Muscle layer of colon (tissue), 2 donors: ENCODE data around the gene UBL3.

Experiments used
- H3K27ac ChIP-seq: one replicate; pipeline ENCODE4 v1.7.0; 2013; ENCODE audit warnings: low read depth, mild to moderate bottlenecking, low read length, moderate library complexity
- H3K27me3 ChIP-seq, 2 donors: one replicate each; pipeline ENCODE4 v1.7.0; 2013; ENCODE audit warnings: low read length in 2 of 2, mild to moderate bottlenecking in 2 of 2; ENCODE audit not compliant: insufficient read depth in 2 of 2, control insufficient read depth in 1 of 2
- H3K36me3 ChIP-seq: one replicate; pipeline ENCODE4 v1.7.0; 2013; ENCODE audit warnings: mild to moderate bottlenecking, low read length; ENCODE audit not compliant: insufficient read depth
- H3K4me1 ChIP-seq: one replicate; pipeline ENCODE4 v1.7.0; 2013; ENCODE audit warnings: mild to moderate bottlenecking, low read length; ENCODE audit not compliant: insufficient read depth
- H3K4me3 ChIP-seq, 2 donors: one replicate each; pipeline ENCODE4 v1.7.0; 2013; ENCODE audit warnings: low read length in 2 of 2, low read depth in 1 of 2, mild to moderate bottlenecking in 1 of 2, moderate library complexity in 1 of 2
- H3K9ac ChIP-seq: one replicate; pipeline ENCODE4 v1.7.0; 2013; ENCODE audit warnings: low read length
- H3K9me3 ChIP-seq: one replicate; pipeline ENCODE4 v1.7.0; 2013; ENCODE audit warnings: mild to moderate bottlenecking, low read length
- donor health status: abdominal sarcoma.
- donor health status: Adenocarcinoma of cecum.

UBL3 gene, protein sequence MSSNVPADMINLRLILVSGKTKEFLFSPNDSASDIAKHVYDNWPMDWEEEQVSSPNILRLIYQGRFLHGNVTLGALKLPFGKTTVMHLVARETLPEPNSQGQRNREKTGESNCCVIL

DNA sequence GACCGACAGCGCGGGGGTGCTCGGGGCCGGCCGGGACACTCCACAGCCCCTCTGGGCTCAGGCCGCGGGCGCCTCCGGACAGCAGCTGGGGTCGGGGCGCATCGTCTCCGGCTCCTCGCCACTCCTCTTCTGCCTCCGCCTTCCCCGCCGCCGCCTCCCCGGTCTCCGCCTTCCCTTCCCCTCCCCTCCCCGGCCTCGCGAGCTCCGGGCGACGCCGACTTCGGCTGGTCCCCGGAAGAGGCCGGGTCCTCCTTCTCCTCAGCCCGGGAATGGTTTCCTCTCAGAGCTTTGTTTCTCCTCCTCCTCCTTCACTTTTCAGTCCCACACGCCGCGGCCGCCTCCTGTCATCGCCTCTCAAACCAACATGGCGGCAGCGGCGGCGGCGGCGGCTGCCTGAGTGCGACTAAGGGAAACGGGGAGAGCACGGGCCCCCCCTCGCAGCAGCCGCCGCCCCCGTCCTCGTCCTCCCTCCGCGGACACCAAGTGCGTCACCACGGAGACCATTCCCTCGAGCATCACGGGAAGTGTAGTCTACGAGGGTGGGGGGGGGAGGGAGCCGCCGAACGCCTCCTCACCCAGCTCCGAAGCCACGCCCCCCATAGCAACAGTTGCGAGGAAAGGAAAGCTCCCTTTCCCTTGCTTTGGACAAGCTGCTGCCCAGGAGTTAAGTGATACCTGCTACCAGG, at the start of gene UBL3:
TSS of gene UBL3 (minus strand) at position 405 of the 686 bp plus-strand sequence. CDS start 1,079 bp downstream, outside the sequence.
- peak within 1 kb of the TSS; percentile 96 for H3K27ac ChIP-seq
- H3K36me3 ChIP-seq, result no peaks in the 10 kb centered on the region
- peak within 1 kb of the TSS; percentile 97 for H3K9ac ChIP-seq
- H3K4me3 ChIP-seq, result peak within 1 kb of the TSS; percentile 89 to 97
- no peaks in the 10 kb centered on the region for H3K27me3 ChIP-seq
- no peaks in the 10 kb centered on the region for H3K9me3 ChIP-seq
- peaks cover 17% of the 10 kb centered on the region for H3K4me1 ChIP-seq

DNA sequence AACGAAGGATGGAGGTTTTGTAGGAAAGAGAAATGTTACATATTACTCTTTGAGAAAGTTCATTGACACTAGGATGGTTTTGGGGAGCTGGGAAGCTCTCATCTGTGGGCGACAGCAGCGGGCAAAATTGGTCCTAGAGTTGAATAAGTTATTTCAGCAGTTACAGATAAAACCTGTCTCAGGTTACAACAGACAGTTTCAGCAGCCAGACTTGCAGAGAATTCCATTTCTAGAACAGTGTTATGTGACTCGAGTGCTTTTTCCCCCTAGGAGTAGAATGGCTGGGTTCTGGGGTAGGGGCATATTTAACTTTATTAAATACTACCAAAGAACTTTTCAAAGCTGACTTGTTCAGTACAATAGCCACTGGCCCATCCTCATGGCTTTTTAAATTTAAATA, 46.7 kb upstream of the UBL3 start:
- Histone ChIP-seq H3K36me3 (no peaks in the 10 kb centered on the region), H3K27me3 (no peaks in the 10 kb centered on the region)

DNA sequence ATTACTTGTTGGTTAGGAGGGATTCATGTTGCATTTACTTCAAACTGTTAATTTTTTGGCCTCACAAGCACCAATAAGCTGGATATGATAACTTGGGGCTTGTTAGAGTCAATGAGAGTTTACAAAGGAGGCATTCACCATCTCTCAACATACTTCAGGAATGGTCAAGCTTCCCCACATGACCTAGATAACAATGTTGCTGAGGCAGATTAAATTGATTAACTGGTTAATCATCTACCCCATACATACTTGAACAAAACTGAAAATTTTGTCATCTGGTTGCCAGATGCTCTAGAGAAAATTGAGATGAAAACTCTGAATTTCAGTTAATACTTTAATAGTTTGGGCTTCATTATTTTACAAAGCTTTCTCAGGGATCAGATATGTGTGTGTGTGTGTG, 43.0 kb upstream of the UBL3 start:
- H3K9ac ChIP-seq, result no peak overlapping the region
- H3K4me1 ChIP-seq, result no peaks in the 10 kb centered on the region
- no peaks in the 10 kb centered on the region for H3K9me3 ChIP-seq
- no peaks in the 10 kb centered on the region for H3K27me3 ChIP-seq
- no peaks in the 10 kb centered on the region for H3K36me3 ChIP-seq
- H3K27ac ChIP-seq, result no peak overlapping the region
- H3K4me3 ChIP-seq, result no peak overlapping the region

More for the DNA sequence above, 46.7 kb upstream of the UBL3 start:
- Histone ChIP-seq H3K4me3 (no peak overlapping the region), H3K27ac (no peak overlapping the region), H3K9ac (no peak overlapping the region), H3K4me1 (no peaks in the 10 kb centered on the region), H3K9me3 (no peaks in the 10 kb centered on the region)

DNA sequence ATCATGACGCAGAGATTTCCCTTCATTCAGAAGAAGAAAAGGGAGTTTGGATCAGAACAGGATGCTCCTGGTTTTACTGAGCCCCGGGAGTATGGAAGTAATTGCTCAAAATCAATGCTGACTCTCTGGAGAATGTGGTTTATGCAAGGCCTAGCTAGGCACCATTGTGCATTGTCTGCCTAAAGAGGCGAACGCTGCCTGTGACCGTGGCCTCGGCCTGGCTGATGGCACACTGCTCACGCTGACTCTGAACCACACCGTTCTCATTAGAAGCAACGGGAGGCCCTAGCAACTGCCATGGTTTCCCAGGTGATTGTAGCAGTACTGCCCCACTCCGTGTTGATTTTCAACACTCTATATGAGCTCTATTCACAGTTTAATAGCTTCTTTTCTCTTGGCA, 41.7 kb upstream of the UBL3 start:
- Histone ChIP-seq H3K36me3 (no peaks in the 10 kb centered on the region), H3K4me3 (no peak overlapping the region), H3K4me1 (no peaks in the 10 kb centered on the region), H3K9me3 (no peaks in the 10 kb centered on the region), H3K27ac (no peak overlapping the region), H3K27me3 (no peaks in the 10 kb centered on the region), H3K9ac (no peak overlapping the region)

DNA sequence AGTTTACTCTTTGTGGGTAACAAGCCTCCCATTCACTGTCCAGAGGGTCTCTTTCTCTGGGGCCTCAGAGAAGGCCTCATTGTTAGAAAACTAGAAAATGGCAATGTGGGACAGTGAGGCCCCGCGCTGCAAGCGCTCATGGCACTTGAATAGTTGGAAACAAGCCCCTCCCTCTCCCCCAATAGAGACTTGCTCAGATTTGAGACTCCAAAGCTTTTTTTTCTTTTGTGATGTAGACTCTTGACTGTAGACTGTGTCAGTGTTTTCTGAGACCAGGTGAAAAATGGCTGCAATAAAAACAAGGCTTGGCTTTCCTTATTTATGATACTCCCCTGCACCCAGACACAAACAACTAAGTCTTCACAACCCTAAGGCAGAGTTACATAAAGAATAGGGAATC, 38.7 kb upstream of the UBL3 start:
- Histone ChIP-seq H3K4me1 (no peaks in the 10 kb centered on the region), H3K27me3 (no peaks in the 10 kb centered on the region), H3K9ac (no peak overlapping the region), H3K36me3 (no peaks in the 10 kb centered on the region), H3K9me3 (no peaks in the 10 kb centered on the region), H3K4me3 (no peak overlapping the region), H3K27ac (no peak overlapping the region)

DNA sequence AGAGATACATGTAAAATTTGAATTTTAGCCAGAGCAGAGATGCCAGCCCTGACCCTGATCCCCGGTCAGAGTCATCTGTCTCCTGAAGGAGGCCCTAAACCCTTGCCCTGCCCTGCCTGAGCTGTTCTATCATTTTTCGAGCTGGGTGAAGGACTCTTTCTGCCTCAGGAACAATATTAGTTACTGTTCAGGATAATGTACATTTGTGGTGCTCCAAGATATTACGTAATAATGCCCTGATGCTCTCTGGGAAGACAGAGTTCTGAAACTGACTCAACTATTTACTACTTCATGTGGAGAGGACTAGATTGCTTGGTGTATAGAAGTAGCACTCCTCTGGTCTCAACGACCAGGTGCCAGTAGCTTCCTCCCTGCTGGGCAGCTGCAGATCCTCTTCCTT, 37.9 kb upstream of the UBL3 start:
- Histone ChIP-seq H3K36me3 (no peaks in the 10 kb centered on the region), H3K9me3 (no peaks in the 10 kb centered on the region), H3K27me3 (no peaks in the 10 kb centered on the region), H3K27ac (no peak overlapping the region), H3K9ac (no peak overlapping the region), H3K4me3 (no peak overlapping the region), H3K4me1 (no peaks in the 10 kb centered on the region)

DNA sequence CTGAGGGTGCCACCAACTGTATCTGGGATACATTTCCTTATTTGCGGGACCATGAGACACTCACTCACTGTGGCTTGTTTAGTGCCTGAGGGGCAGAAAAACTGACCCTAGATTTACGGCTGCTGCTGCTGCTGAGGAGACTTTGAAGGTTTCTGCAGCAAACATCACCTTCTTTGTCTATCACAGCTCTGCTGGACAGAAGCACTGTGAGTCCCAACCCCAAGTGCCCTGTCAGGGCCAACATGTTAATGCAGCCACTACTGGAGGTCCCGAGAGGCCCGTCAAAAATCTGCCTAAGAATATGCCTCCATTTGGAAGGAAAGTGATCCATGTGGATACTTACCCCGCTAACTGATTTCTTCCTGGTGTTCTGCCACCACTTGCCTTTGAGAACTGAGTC, 37.3 kb upstream of the UBL3 start:
- Histone ChIP-seq H3K27ac (no peak overlapping the region), H3K9ac (no peak overlapping the region), H3K27me3 (no peaks in the 10 kb centered on the region), H3K4me1 (no peaks in the 10 kb centered on the region), H3K9me3 (no peaks in the 10 kb centered on the region), H3K36me3 (no peaks in the 10 kb centered on the region), H3K4me3 (no peak overlapping the region)

DNA sequence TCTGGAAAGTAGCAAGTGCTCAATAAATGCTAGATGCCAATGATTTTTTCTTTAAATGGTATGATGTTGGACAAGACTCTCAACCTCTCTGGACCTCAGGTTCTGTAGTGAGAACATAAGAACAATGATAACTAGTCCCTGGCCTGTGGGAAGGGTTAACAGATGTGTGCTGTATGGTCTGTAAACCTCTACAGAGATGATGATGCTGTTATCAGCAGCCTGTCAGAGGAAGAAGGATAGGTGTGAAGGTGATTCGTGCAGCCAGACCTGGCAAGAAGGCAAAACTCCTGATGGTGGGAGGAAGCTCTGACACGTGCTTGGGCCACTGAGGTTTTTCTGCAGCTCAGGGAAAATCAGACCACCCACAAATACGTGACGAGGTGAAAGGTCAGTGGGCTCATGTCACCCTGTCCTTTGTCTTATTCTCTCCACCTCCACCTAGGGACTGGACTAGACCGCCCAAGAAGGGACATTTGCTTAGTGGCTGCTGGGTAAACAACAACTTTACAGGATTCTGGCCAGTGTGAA, 36.7 kb upstream of the UBL3 start:
- Histone ChIP-seq H3K36me3 (no peaks in the 10 kb centered on the region), H3K27ac (no peak overlapping the region), H3K9me3 (no peaks in the 10 kb centered on the region), H3K9ac (no peak overlapping the region), H3K27me3 (no peaks in the 10 kb centered on the region), H3K4me3 (no peak overlapping the region), H3K4me1 (no peaks in the 10 kb centered on the region)

DNA sequence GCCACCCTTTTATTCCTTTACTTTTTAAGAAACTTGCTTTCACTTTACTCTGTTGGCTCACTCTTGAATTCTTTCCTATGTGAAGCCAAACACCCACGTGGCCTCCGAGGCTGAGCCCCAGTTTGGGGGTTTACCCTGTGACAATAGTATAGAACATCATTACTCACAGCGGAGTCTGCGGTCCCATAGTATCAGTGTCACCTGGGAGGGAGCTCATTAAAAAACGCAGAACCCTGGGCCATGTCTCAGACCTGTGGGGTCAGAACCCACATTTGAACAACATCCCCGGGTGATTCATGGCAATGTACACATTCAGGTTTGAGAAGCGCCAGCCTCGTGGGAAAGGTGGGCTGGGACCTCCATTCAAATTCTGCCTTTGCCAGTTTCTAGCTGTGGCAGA, 36.0 kb upstream of the UBL3 start:
- H3K9ac ChIP-seq, result no peak overlapping the region
- no peaks in the 10 kb centered on the region for H3K27me3 ChIP-seq
- H3K4me1 ChIP-seq, result no peaks in the 10 kb centered on the region
- no peak overlapping the region for H3K27ac ChIP-seq
- no peak overlapping the region for H3K4me3 ChIP-seq
- H3K36me3 ChIP-seq, result no peaks in the 10 kb centered on the region
- no peaks in the 10 kb centered on the region for H3K9me3 ChIP-seq

DNA sequence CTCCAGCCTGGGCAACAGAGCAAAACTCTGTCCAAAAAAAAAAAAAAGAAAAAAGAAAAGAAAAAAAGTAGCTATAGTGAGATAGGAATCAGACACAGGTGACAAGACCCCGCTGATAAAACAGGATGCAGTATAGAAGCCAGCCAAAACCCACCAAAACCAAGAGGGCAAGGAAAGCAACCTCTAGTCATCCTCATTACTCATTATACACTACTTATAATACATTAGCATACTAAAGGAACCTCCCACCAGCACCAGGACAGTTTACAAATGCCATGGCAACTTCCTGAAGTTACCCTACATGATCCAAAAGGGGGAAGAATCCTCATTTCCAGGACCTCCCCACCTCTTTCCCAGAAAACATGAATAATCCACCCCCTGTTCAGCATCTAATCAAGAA, 35.6 kb upstream of the UBL3 start:
- Histone ChIP-seq H3K27ac (no peak overlapping the region), H3K4me3 (no peak overlapping the region), H3K9ac (no peak overlapping the region), H3K9me3 (no peaks in the 10 kb centered on the region), H3K36me3 (no peaks in the 10 kb centered on the region), H3K27me3 (no peaks in the 10 kb centered on the region), H3K4me1 (no peaks in the 10 kb centered on the region)

DNA sequence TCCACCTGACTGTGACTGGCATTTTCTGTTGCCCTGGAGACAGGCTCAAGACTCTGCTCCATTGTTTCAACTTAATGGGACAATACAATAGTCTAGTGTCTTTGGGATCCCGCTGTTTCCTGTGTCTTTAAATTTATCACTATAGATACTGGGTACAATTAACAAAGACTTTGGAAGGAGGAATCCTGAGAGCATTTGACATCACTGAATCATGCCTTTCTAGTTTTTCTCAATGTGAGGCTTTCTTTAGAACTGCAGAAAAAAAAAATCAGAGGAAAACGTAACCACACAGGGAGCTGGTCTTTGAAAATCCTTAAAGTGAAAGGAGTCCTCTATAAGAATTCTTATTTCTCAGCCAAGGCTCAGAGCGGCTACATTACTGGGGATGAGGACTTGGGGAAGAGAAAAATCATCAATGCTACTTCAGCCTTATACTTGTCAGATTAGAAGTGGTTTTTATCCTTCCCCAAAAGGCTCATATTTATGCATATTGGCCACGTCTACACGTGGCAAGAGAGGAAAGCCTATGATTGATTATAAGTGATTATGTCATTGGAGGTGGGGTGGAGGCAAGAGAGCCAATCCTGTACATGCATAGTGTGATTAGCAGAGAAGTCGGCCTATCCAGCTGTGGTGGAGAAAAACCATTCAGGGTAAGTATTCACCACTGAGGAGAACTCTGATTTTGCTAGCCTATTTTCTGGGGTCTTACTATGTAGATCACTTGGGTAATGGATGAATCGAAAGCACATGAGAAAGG, 34.4 kb upstream of the UBL3 start:
- no peak overlapping the region for H3K27ac ChIP-seq
- H3K4me1 ChIP-seq, result no peaks in the 10 kb centered on the region
- H3K4me3 ChIP-seq, result no peak overlapping the region
- no peaks in the 10 kb centered on the region for H3K36me3 ChIP-seq
- H3K27me3 ChIP-seq, result no peaks in the 10 kb centered on the region
- H3K9me3 ChIP-seq, result no peaks in the 10 kb centered on the region
- no peak overlapping the region for H3K9ac ChIP-seq
